K562 (cell line): Measurements from ENCODE around the gene ATXN1L. TPM values are rescaled to one million over a fixed set of nuclear protein-coding genes. Genes with fewer than 3 reads are reported as not detected.

Experiments
- ATAC-seq: fragments of 200-7000 bp; cut with Tn5 transposase; 3 replicates; pipeline ENCODE4 v1.9.1; 2020; ENCODE audit warnings: moderate library complexity
- BruUV-seq: library from RNA; stranded (reverse); fragments of 400-500 nt; replicated peaks from 2 replicates; lab custom pipeline; 2021; lab: Mats Ljungman, UMichigan
- CTCF ChIA-PET: fragments of 300-600 bp; formaldehyde crosslinking; extraction: SDS; loops from one replicate; lab custom pipeline; 2021; ENCODE audit warnings: low intra/inter-chr PET ratio; lab: Yijun Ruan, JAX
- POLR2A ChIA-PET: fragments of 300-600, 350-650 bp; sonication (Branson Sonifier 250); formaldehyde crosslinking; extraction: SDS; loops from one replicate; lab custom pipeline; 2021; ENCODE audit warnings: antibody characterized with exemption, inconsistent platforms; lab: Yijun Ruan, JAX
- DNase-seq, 4 experiments: peaks; one replicate each; pipeline versions ENCODE4 v3.0.0 to v3.0.0-alpha.2; 2011 to 2018; ENCODE audit warnings: low spot score in 3 of 4, mixed read lengths in 3 of 4; ENCODE audit errors: extremely low read depth in 1 of 4
- FAIRE-seq: peaks from 2 replicates; lab custom pipeline; 2011; peaks lifted over from hg19 to GRCh38; lab: Jason Lieb, UNC
- H2AFZ ChIP-seq: 2 replicates; pipeline ENCODE4 v1.6.0; 2011; ENCODE audit warnings: low read depth, low read length, control low read depth, inconsistent platforms
- H3K27ac ChIP-seq: fragments of 200-600 bp; 3 replicates; pipeline ENCODE4 v1.8.0; 2011; ENCODE audit warnings: low read depth, mild to moderate bottlenecking, control low read depth, inconsistent platforms, low read length, moderate library complexity, mixed read lengths; ENCODE audit errors: extremely low read depth
- H3K27me3 ChIP-seq, 2 experiments: fragments of 300-600 bp in 1 of 2; 2 replicates in 1 of 2; 3 replicates in 1 of 2; pipeline versions ENCODE4 v1.6.0 to v1.8.0; 2011; ENCODE audit warnings: inconsistent platforms in 2 of 2, low read length in 2 of 2, mild to moderate bottlenecking in 1 of 2, mixed read lengths in 1 of 2, moderate library complexity in 1 of 2; ENCODE audit not compliant: control insufficient read depth in 2 of 2, insufficient read depth in 2 of 2
- H3K36me3 ChIP-seq: fragments of 300-600 bp; 3 replicates; pipeline ENCODE4 v1.8.0; 2011; ENCODE audit warnings: mild to moderate bottlenecking, low read length, inconsistent platforms; ENCODE audit not compliant: control insufficient read depth, insufficient read depth
- H3K4me1 ChIP-seq, 2 experiments: fragments of 200-600 bp in 1 of 2; replicated peaks in 1 of 2; 2 replicates in 1 of 2; 3 replicates in 1 of 2; pipeline versions ENCODE4 v1.5.1 to v1.8.0; 2011; ENCODE audit warnings: inconsistent platforms in 2 of 2, low read length in 2 of 2, mild to moderate bottlenecking in 1 of 2, mixed read lengths in 1 of 2, moderate library complexity in 1 of 2; ENCODE audit not compliant: control insufficient read depth in 2 of 2, insufficient read depth in 2 of 2
- H3K4me2 ChIP-seq: 2 replicates; pipeline ENCODE4 v1.6.1; 2011; ENCODE audit warnings: low read length, control low read depth, inconsistent platforms, mixed read lengths; ENCODE audit not compliant: insufficient read depth
- H3K4me3 ChIP-seq: fragments of 200-600 bp; sonication (generic), shearing (Covaris generic); 2 replicates; pipeline ENCODE4 v1.5.1; 2016; ENCODE audit warnings: control low read depth, inconsistent platforms
- H3K79me2 ChIP-seq: fragments of 200-600 bp; 3 replicates; pipeline ENCODE4 v1.8.0; 2011; ENCODE audit warnings: low read length, inconsistent platforms; ENCODE audit not compliant: control insufficient read depth, insufficient read depth
- H3K9ac ChIP-seq, 2 experiments: 2 replicates each; pipeline versions ENCODE4 v1.6.0 to v1.6.1; 2011; ENCODE audit warnings: low read depth in 2 of 2, low read length in 2 of 2, control low read depth in 1 of 2, inconsistent platforms in 1 of 2, mild to moderate bottlenecking in 1 of 2, mixed read lengths in 1 of 2; ENCODE audit not compliant: insufficient read depth in 1 of 2
- H3K9me1 ChIP-seq: one replicate; pipeline ENCODE4 v1.6.0; 2011; ENCODE audit warnings: inconsistent platforms, mild to moderate bottlenecking, low read length, moderate library complexity; ENCODE audit not compliant: control insufficient read depth, insufficient read depth
- H3K9me3 ChIP-seq: replicated peaks from 2 replicates; pipeline ENCODE4 v1.5.1; 2011; ENCODE audit warnings: low read depth, low read length, inconsistent platforms; ENCODE audit not compliant: control insufficient read depth, insufficient read depth
- H4K20me1 ChIP-seq: replicated peaks from 2 replicates; pipeline ENCODE4 v1.6.1; 2011; ENCODE audit warnings: low read length, inconsistent platforms, mixed read lengths; ENCODE audit not compliant: control insufficient read depth, insufficient read depth
- ADNP ChIP-seq: fragments of 200-800 bp; sonication (Bioruptor generic); IDR thresholded peaks from 2 replicates; pipeline ENCODE4 v1.6.1; 2016; ENCODE audit warnings: missing genetic modification characterization, missing compliant biosample characterization
- CC2D1A ChIP-seq: fragments of 450-650 bp; IDR thresholded peaks from 2 replicates; pipeline ENCODE4 v1.6.1; 2017; ENCODE audit warnings: mild to moderate bottlenecking
- EHMT2 ChIP-seq: fragments of 450-650 bp; IDR thresholded peaks from 2 replicates; pipeline ENCODE4 v1.6.1; 2018; ENCODE audit warnings: antibody characterized with exemption
- FOXM1 ChIP-seq, 2 experiments: fragments of 450-650 bp in 1 of 2; sonication (generic) in 1 of 2; formaldehyde crosslinking in 1 of 2; IDR thresholded peaks; 2 replicates each; pipeline versions ENCODE4 v1.6.1 to v1.9.0; 2017 to 2022; ENCODE audit warnings: low read depth in 2 of 2, mild to moderate bottlenecking in 2 of 2, missing genetic modification reagents in 1 of 2, moderate library complexity in 1 of 2
- KLF6 ChIP-seq: fragments of 250-450 bp; sonication (Bioruptor Pico); IDR thresholded peaks from 2 replicates; pipeline ENCODE4 v1.4.0; 2020; ENCODE audit warnings: mild to moderate bottlenecking, moderate library complexity, borderline replicate concordance
- MBD1 ChIP-seq: fragments of 250-450 bp; sonication (Bioruptor Pico); IDR thresholded peaks from 2 replicates; pipeline ENCODE4 v1.8.0; 2022; ENCODE audit warnings: inconsistent platforms
- MNT ChIP-seq, 2 experiments: fragments of 450-650 bp; conservative IDR thresholded peaks; 2 replicates each; pipeline ENCODE4 v1.6.1; 2017; ENCODE audit warnings: mild to moderate bottlenecking in 2 of 2, moderate library complexity in 2 of 2
- RBFOX2 ChIP-seq: fragments of 200-400 bp; formaldehyde crosslinking; IDR thresholded peaks from 2 replicates; pipeline ENCODE4 v1.6.1; 2017; ENCODE audit warnings: low read depth, mild to moderate bottlenecking, low read length, moderate library complexity
- ZNF12 ChIP-seq: sonication (generic); formaldehyde crosslinking; IDR thresholded peaks from 2 replicates; pipeline ENCODE4 v1.4.0; 2020; ENCODE audit warnings: mild to moderate bottlenecking, missing genetic modification reagents
- ZNF41 ChIP-seq: fragments of 250-450 bp; sonication (Bioruptor Pico); conservative IDR thresholded peaks from 2 replicates; pipeline ENCODE4 v1.4.0; 2020; ENCODE audit warnings: mild to moderate bottlenecking
- WGBS: fragments of 100-300 bp; shearing (Covaris generic); methylation state at CpG from one replicate; pipeline ENCODE4 v1.1.6; 2016; ENCODE audit warnings: low coverage, mixed read lengths; ENCODE audit not compliant: insufficient coverage; ENCODE audit errors: missing lambda C conversion rate; 5-methylcytosine and 5-hydroxymethylcytosine counted together
- in situ Hi-C: fragments of 300-500 bp; cut with MboI; formaldehyde crosslinking; loops from 4 replicates; pipeline ENCODE4 v1.15.0; 2018; ENCODE audit warnings: inconsistent platforms, mixed read lengths
- intact Hi-C: fragments of 100-400 bp; cut with micrococcal nuclease; formaldehyde crosslinking; loops from 2 replicates; pipeline ENCODE4 v1.14.2; 2022
- polyA plus RNA-seq, 8 experiments: library from polyadenylated mRNA; depleted of rRNA in 4 of 8; stranded (reverse) in 5 of 8; unstranded in 3 of 8; fragments of >200 nt; fragmentation: Nextera tagmentation in 2 of 8; fragmentation: Illumina TruSeq in 1 of 8; extraction: Ambion mirVana in 2 of 8; extraction: Trizol in 1 of 8; gene quantifications; 2 replicates each; pipeline versions ENCODE4 v1.2.1 to v1.2.3, GENCODE V29; 2011 to 2014; ENCODE audit warnings: inconsistent platforms in 1 of 8, missing spikeins in 1 of 8
- total RNA-seq, 7 experiments: library from RNA; depleted of rRNA in 6 of 7; stranded (reverse); fragments of >200 nt in 6 of 7; fragmentation: Illumina TruSeq in 2 of 7; extraction: Trizol in 2 of 7; gene quantifications; 2 replicates each; pipeline versions ENCODE4 v1.2.1 to v1.2.3, GENCODE V29; 2011 to 2021; ENCODE audit warnings: low replicate concordance in 1 of 7

The ATXN1L gene
- total and polyA plus RNA-seq, 9 of the 15 experiments (the other 6 are each of a cell fraction or from before 2014, with no cell fraction given), result 1.4 to 11.3 (median 9.3) TPM

GRCh38 chr16:71840052-71840451 is 5.7 kb upstream of the ATXN1L start:
- BruUV-seq, result no TSS peak
- POLR2A ChIA-PET, result interaction anchor here (0.6 to 1.1 kb wide), 3 partner anchors 19 to 45 kb away, joined by 3 read pairs; no protein-coding TSS in a partner anchor
- TF ChIP-seq EHMT2 (no peak), ADNP (tag) (peak; percentile 30; the same call in 1 of the 2 replicates)
- TF ChIP-seq, all 486 proteins: peak for 1
- in situ Hi-C loops, result no loop called here
- FAIRE-seq, result no peak
- intact Hi-C loops, result no loop called here
- no peaks in the 10 kb centered on the region for H3K9me1 ChIP-seq
- H3K27ac ChIP-seq, result no peak overlapping the region
- no peaks in the 10 kb centered on the region for H4K20me1 ChIP-seq
- DNase-seq, result no peak
- no peaks in the 10 kb centered on the region for H3K36me3 ChIP-seq
- no peak overlapping the region for H3K4me2 ChIP-seq
- WGBS, result 51% methylated on average over 7 of the region's 7 CpGs
- H2AFZ ChIP-seq, result peak overlapping the region; percentile 64
- no peak overlapping the region for H3K4me3 ChIP-seq
- CTCF ChIA-PET, result no interaction called here
- no peak for ATAC-seq
- H3K27me3 ChIP-seq, result no peaks in the 10 kb centered on the region
- H3K79me2 ChIP-seq, result no peaks in the 10 kb centered on the region
- H3K9ac ChIP-seq, result no peak overlapping the region
- H3K4me1 ChIP-seq, result peaks cover 3 to 5% of the 10 kb centered on the region in 2 experiments; a peak in 3 of 5 replicates
- H3K9me3 ChIP-seq, result no peaks in the 10 kb centered on the region

- H3K36me3 ChIP-seq, result peaks cover 12% of the 10 kb centered on the region
- TF ChIP-seq MBD1 (no peak), KLF6 (no peak), RBFOX2 (no peak), ZNF12 (CRISPR knock-in tag) (no peak), MNT (conservative IDR thresholded peaks at IDR 0.05) (no peak), FOXM1 (IDR thresholded peaks at IDR 0.05; ENCODE audit: low read depth) (no peak), FOXM1 (CRISPR knock-in tag; IDR thresholded peaks at IDR 0.05; ENCODE audit: low read depth) (no peak), ZNF41 (CRISPR knock-in tag) (no peak), CC2D1A (no peak)
- no TSS peak for BruUV-seq
- 0 out of 2 replicates have a peak overlapping the region, but pooled peaks have one; percentile 5 for H2AFZ ChIP-seq
- FAIRE-seq (no peak), DNase-seq (no peak), ATAC-seq (no peak)
- POLR2A ChIA-PET, result no interaction called here
- H3K4me2 ChIP-seq, result no peak overlapping the region
- intact Hi-C loops (no loop called here), in situ Hi-C loops (no loop called here)
- peaks cover 23% of the 10 kb centered on the region for H3K79me2 ChIP-seq
- CTCF ChIA-PET, result no interaction called here
- no peaks in the 10 kb centered on the region for H3K9me1 ChIP-seq
- H3K9me3 ChIP-seq, result no peaks in the 10 kb centered on the region
- H3K9ac ChIP-seq, result no peak overlapping the region
- no peak overlapping the region for H3K4me3 ChIP-seq
- 59% methylated on average over 2 of the region's 2 CpGs for WGBS
- no peak overlapping the region for H3K27ac ChIP-seq
- H3K27me3 ChIP-seq, result no peaks in the 10 kb centered on the region
- H4K20me1 ChIP-seq, result no peaks in the 10 kb centered on the region
- H3K4me1 ChIP-seq, result peaks cover 0 to 10% of the 10 kb centered on the region in 2 experiments; a peak in 2 of 5 replicates
Measured at GRCh38 chr16:71843572-71843971, 2.2 kb upstream of the ATXN1L start.
